WI38 (cell line): ENCODE results near the gene TCF12.
"Not testable (repeated sequence)": the region's sequence is repeated elsewhere in the genome, so short reads cannot be mapped to it uniquely, and the experiment has no call there.

Experiments
- H3K4me3 ChIP-seq: 2 replicates; pipeline ENCODE4 v1.5.1; 2011; ENCODE audit warnings: low read depth, mild to moderate bottlenecking, control low read depth, low read length
- CTCF ChIP-seq: IDR thresholded peaks from 2 replicates; pipeline ENCODE4 v1.5.1; 2012; ENCODE audit warnings: low read depth, mild to moderate bottlenecking, control low read depth, low read length

Gene TCF12

GRCh38 chr15:56996746-56997470, 78.5 kb downstream of the TCF12 start:
- no peak for TF ChIP-seq CTCF
- H3K4me3 ChIP-seq: no peak overlapping the region

- TF ChIP-seq CTCF: no peak
These were observed 85.0 kb downstream of the TCF12 start for GRCh38 chr15:57003418-57003817.

GRCh38 chr15:57005244-57005643, 86.8 kb downstream of the TCF12 start:
- H3K4me3 ChIP-seq: no peak overlapping the region
- TF ChIP-seq CTCF: no peak

More at GRCh38 chr15:57003418-57003817, 85.0 kb downstream of the TCF12 start:
- no peak overlapping the region for H3K4me3 ChIP-seq

GRCh38 chr15:57007797-57008196, 89.4 kb downstream of the TCF12 start:
- not testable (repeated sequence) for H3K4me3 ChIP-seq

GRCh38 chr15:57010724-57011123, 92.3 kb downstream of the TCF12 start:
- TF ChIP-seq CTCF: no peak
- H3K4me3 ChIP-seq: no peak overlapping the region

- H3K4me3 ChIP-seq: no peak overlapping the region
- TF ChIP-seq CTCF: no peak
These were observed 94.1 kb downstream of the TCF12 start for GRCh38 chr15:57012556-57012955.

- H3K4me3 ChIP-seq: not testable (repeated sequence)
These were observed 96.5 kb downstream of the TCF12 start for GRCh38 chr15:57014896-57015295.

GRCh38 chr15:57015360-57015759, 96.9 kb downstream of the TCF12 start:
- no peak overlapping the region for H3K4me3 ChIP-seq
- no peak for TF ChIP-seq CTCF
